Measurements from ENCODE around the gene MX2.
"Not testable (repeated sequence)": the region's sequence is repeated elsewhere in the genome, so short reads cannot be mapped to it uniquely, and the experiment has no call there.

The MX2 gene

GRCh38 chr21:41361786-41362604, at the start of gene MX2:
TSS of gene MX2 (plus strand) at chr21:41362027. CDS start at chr21:41376907, 14,880 bp downstream.
- Mint-ChIP-seq H3K27ac (peak within 1 kb of the TSS; percentile 91), H3K4me1 (peaks cover 51% of the 10 kb centered on the region), H3K9me3 (no peaks in the 10 kb centered on the region), H3K4me3 (peak within 1 kb of the TSS; percentile 82), H3K36me3 (no peaks in the 10 kb centered on the region), H3K27me3 (no peaks in the 10 kb centered on the region)
- ATAC-seq = peak; percentile 82

- not testable (repeated sequence) for H3K4me3 Mint-ChIP-seq, H3K27ac Mint-ChIP-seq, H3K36me3 Mint-ChIP-seq, H3K4me1 Mint-ChIP-seq, H3K9me3 Mint-ChIP-seq, ATAC-seq
- H3K27me3 Mint-ChIP-seq = peaks cover 51% of the 10 kb centered on the region
Measured at GRCh38 chr21:41313285-41314164, 48.3 kb upstream of the MX2 start.

GRCh38 chr21:41315726-41316125, 46.1 kb upstream of the MX2 start:
- no peak for ATAC-seq
- H3K27me3 Mint-ChIP-seq = peaks cover 37% of the 10 kb centered on the region
- H3K27ac Mint-ChIP-seq = no peak overlapping the region
- H3K4me1 Mint-ChIP-seq = no peaks in the 10 kb centered on the region
- no peaks in the 10 kb centered on the region for H3K36me3 Mint-ChIP-seq
- no peak overlapping the region for H3K4me3 Mint-ChIP-seq
- H3K9me3 Mint-ChIP-seq = no peaks in the 10 kb centered on the region

- Mint-ChIP-seq H3K4me1 (peaks cover 2% of the 10 kb centered on the region), H3K27me3 (peaks cover 44% of the 10 kb centered on the region)
Measured at GRCh38 chr21:41316200-41317062, 45.4 kb upstream of the MX2 start, which contains the start of gene FAM3B. TSS of gene FAM3B (plus strand) at chr21:41316801. CDS start at chr21:41316880, 79 bp downstream.

GRCh38 chr21:41317063-41317392, 44.8 kb upstream of the MX2 start:
- no peak for ATAC-seq
- Mint-ChIP-seq H3K4me3 (peak overlapping the region; percentile 46), H3K27ac (no peak overlapping the region), H3K4me1 (peaks cover 8% of the 10 kb centered on the region), H3K27me3 (peaks cover 50% of the 10 kb centered on the region), H3K9me3 (no peaks in the 10 kb centered on the region), H3K36me3 (no peaks in the 10 kb centered on the region)

More at GRCh38 chr21:41316200-41317062, 45.4 kb upstream of the MX2 start, which contains the start of gene FAM3B:
- no peaks in the 10 kb centered on the region for H3K36me3 Mint-ChIP-seq
- no peak within 1 kb of the TSS for H3K27ac Mint-ChIP-seq
- H3K4me3 Mint-ChIP-seq = peak within 1 kb of the TSS; percentile 46
- peak; percentile 32 for ATAC-seq
- no peaks in the 10 kb centered on the region for H3K9me3 Mint-ChIP-seq

- H3K36me3 Mint-ChIP-seq = no peaks in the 10 kb centered on the region
Measured at GRCh38 chr21:41317458-41317857, 44.4 kb upstream of the MX2 start.

GRCh38 chr21:41318218-41318617, 43.6 kb upstream of the MX2 start:
- H3K36me3 Mint-ChIP-seq = no peaks in the 10 kb centered on the region
- H3K4me3 Mint-ChIP-seq = no peak overlapping the region
- H3K9me3 Mint-ChIP-seq = no peaks in the 10 kb centered on the region
- ATAC-seq = no peak
- no peak overlapping the region for H3K27ac Mint-ChIP-seq
- peaks cover 52% of the 10 kb centered on the region for H3K27me3 Mint-ChIP-seq
- H3K4me1 Mint-ChIP-seq = peaks cover 9% of the 10 kb centered on the region

More at GRCh38 chr21:41317458-41317857, 44.4 kb upstream of the MX2 start:
- no peak overlapping the region for H3K27ac Mint-ChIP-seq
- ATAC-seq = no peak
- no peaks in the 10 kb centered on the region for H3K9me3 Mint-ChIP-seq
- peaks cover 52% of the 10 kb centered on the region for H3K27me3 Mint-ChIP-seq
- H3K4me1 Mint-ChIP-seq = peaks cover 9% of the 10 kb centered on the region
- peak overlapping the region; percentile 46 for H3K4me3 Mint-ChIP-seq

- Mint-ChIP-seq H3K27me3 (peaks cover 50% of the 10 kb centered on the region), H3K36me3 (no peaks in the 10 kb centered on the region), H3K27ac (no peak overlapping the region), H3K9me3 (no peaks in the 10 kb centered on the region), H3K4me3 (no peak overlapping the region), H3K4me1 (peaks cover 9% of the 10 kb centered on the region)
- ATAC-seq = no peak
Measured at GRCh38 chr21:41319273-41319672, 42.6 kb upstream of the MX2 start.

GRCh38 chr21:41321211-41321907, 40.5 kb upstream of the MX2 start:
- H3K27me3 Mint-ChIP-seq = peaks cover 29% of the 10 kb centered on the region
- ATAC-seq = peak; percentile 51

GRCh38 chr21:41321908-41322495, 39.8 kb upstream of the MX2 start:
- Mint-ChIP-seq H3K27me3 (peaks cover 28% of the 10 kb centered on the region), H3K27ac (no peak overlapping the region), H3K9me3 (no peaks in the 10 kb centered on the region), H3K4me1 (peaks cover 15% of the 10 kb centered on the region), H3K4me3 (no peak overlapping the region), H3K36me3 (no peaks in the 10 kb centered on the region)
- no peak for ATAC-seq

More at GRCh38 chr21:41321211-41321907, 40.5 kb upstream of the MX2 start:
- peaks cover 13% of the 10 kb centered on the region for H3K4me1 Mint-ChIP-seq
- H3K4me3 Mint-ChIP-seq = no peak overlapping the region
- H3K9me3 Mint-ChIP-seq = no peaks in the 10 kb centered on the region
- no peak overlapping the region for H3K27ac Mint-ChIP-seq
- H3K36me3 Mint-ChIP-seq = no peaks in the 10 kb centered on the region

- no peaks in the 10 kb centered on the region for H3K9me3 Mint-ChIP-seq
- H3K27ac Mint-ChIP-seq = no peak overlapping the region
- peaks cover 21% of the 10 kb centered on the region for H3K27me3 Mint-ChIP-seq
- H3K4me1 Mint-ChIP-seq = peaks cover 15% of the 10 kb centered on the region
- no peak overlapping the region for H3K4me3 Mint-ChIP-seq
- no peaks in the 10 kb centered on the region for H3K36me3 Mint-ChIP-seq
- ATAC-seq = no peak
Measured at GRCh38 chr21:41322496-41323382, 39.1 kb upstream of the MX2 start.

GRCh38 chr21:41325138-41325912, 36.5 kb upstream of the MX2 start:
- ATAC-seq = no peak
- H3K9me3 Mint-ChIP-seq = no peaks in the 10 kb centered on the region
- peaks cover 18% of the 10 kb centered on the region for H3K27me3 Mint-ChIP-seq
- peaks cover 15% of the 10 kb centered on the region for H3K4me1 Mint-ChIP-seq
- no peak overlapping the region for H3K4me3 Mint-ChIP-seq
- no peaks in the 10 kb centered on the region for H3K36me3 Mint-ChIP-seq
- H3K27ac Mint-ChIP-seq = no peak overlapping the region
